Esophagus squamous epithelium (tissue), 4 donors: ENCODE data around the gene NCEH1.

ENCODE experiments used
- CTCF ChIP-seq, 6 experiments: fragments of 450-650 bp in 4 of 6; fragments of 200-600 bp in 2 of 6; sonication (generic) in 2 of 6; IDR thresholded peaks; one replicate each; pipeline ENCODE4 v1.5.1; 2016 to 2019; ENCODE audit warnings: antibody characterized with exemption in 6 of 6, mild to moderate bottlenecking in 4 of 6, moderate library complexity in 4 of 6
- POLR2A ChIP-seq, 4 donors: fragments of 450-650 bp; IDR thresholded peaks; one replicate each; pipeline ENCODE4 v1.6.1; 2017; ENCODE audit warnings: antibody characterized with exemption in 4 of 4, mild to moderate bottlenecking in 4 of 4, moderate library complexity in 3 of 4

- TF ChIP-seq CTCF (IDR thresholded peaks at IDR 0.05), result peak in 3 of 6 experiments; percentile 15 to 41 (median 27)
- TF ChIP-seq POLR2A (IDR thresholded peaks at IDR 0.05), result no peak
Measured at GRCh38 chr3:172717493-172718088, 6.7 kb upstream of the NCEH1 start.
